NCI-H748 treated with DMSO at 0.1 percent for 48 hours (cell line): ENCODE data around the gene FGFRL1.

Experiments used
- DNase-seq: peaks from one replicate; lab custom pipeline; 2025; lab: John Stamatoyannopoulos, UW

FGFRL1 gene

DNA sequence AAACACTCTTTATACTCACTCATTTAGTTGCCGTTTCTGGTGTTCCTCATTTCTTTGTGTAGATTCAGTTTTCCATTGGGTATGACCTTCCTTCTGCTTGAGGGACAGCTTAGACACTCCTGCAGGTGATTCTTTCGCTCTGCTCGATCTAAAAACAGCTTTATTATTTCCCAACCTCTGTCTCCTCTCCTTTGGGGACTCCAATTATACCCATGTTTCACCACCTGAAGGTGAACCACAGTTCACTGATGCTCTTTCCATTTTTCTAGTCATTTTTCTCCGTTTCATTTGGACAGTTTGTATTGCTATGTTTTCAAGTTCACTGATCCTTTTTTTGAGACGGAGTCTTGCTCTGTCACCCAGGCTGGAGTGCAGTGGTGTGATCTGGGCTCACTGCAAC lies 4.6 kb upstream of the FGFRL1 start:
- DNase-seq: no peak

DNA sequence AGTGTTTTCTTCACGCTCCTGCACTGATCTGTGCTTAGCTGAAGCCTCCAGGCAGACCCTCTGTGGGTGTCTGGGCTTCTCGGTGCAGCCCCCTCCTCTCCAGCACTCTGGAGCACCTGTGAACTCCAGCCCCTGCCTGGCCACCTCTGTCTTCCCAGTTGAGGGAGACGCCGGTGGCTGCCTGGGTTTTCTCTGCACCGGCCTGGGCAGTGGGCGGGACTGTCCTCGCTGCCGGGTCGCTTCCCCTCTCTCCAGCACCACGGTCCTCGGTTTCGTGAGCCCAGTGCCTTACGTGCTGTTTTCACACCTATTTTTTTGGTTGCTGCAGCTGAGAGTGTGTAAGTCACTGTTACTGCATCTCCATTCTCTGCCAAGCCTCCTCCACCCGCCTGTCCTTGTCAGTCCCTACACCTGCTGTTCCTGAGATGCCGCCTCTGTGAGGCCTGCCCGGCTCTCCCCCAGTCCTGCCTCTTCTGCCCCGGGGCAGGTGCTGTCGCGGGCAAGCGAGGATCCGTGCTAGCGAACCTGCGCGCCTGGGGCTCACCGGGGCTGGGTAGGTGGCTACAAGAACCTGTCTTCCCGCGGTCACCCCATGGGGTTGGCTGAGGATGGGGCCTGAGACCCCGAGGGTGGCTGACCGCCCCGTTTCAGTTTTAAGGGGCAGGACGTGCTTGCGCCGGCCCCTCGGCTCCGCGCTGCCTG lies 2.4 kb upstream of the FGFRL1 start:
- DNase-seq: no peak

DNA sequence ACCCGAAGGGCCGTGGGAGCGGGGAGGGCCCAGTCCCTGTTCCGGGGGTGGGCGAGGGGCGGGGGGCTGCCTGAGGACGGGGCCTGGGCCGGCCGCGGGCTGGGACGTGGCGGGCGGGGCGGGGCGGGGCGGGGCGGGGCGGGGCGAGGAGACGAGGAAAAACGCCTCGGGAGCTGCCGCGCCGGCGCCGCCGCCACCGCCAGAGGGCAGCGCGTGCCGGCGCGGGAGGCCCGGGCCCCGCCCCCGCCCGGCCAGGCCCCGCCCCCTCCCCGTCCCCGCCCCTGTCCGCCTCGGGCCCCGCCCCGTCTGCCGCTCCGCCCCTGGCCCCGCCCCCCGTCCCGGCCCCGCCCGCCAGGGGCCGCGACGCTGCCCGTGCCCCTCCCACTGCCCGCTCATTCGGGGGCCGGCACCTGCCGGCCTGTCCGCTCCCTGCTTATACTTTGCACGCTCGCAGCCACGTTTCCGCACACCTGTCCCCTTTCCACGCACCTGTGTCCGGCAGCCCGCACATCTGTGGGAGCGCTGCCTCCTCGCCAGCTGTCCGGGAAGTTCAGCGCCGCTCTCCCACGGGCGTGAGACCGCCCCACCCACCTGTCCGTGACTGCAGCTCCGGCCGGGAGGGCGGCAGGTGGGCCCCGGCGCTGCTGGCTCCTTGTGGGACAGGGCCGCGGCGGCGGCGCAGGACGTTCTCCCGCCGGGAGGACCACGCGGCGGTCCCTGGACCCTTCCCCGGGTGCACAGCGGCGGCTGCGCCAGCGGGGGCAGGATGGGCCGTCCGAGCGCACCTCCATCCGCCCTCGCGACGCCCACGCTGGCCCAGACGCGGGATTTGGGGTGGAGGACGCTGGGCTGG lies 1.7 kb upstream of the FGFRL1 start:
- no peak for DNase-seq

DNA sequence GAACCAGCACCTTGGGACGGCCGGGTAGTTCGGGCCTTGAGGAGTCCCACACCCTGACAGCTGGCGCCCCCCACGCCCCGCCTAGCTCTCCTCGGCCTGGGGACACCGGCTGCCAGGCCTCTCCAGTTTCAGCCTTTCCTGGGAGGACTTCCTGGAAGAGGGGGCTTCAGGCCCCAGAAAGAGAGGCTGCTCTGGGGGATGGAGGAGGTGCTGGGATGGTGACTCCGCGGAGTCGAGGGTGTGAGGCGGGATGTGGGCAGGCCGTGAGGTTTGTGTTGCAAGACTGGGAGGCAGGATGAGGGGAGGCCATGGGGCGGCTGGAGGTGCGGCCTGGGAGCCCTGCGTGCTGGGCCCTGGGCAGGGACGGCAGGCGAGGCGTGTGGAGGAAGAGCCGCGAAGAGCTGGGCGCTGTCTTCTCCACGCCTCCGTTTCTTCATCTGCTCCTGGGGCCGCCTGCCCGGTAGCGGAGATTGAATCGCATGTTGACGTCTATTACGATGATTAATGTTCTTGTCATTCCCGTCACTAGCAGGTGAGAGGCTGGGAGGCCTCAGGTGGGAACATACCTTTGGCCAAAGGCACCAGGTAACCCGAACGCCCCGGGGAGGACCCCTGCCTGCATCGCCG lies 918 bp upstream of the FGFRL1 start:
- no peak for DNase-seq

DNA sequence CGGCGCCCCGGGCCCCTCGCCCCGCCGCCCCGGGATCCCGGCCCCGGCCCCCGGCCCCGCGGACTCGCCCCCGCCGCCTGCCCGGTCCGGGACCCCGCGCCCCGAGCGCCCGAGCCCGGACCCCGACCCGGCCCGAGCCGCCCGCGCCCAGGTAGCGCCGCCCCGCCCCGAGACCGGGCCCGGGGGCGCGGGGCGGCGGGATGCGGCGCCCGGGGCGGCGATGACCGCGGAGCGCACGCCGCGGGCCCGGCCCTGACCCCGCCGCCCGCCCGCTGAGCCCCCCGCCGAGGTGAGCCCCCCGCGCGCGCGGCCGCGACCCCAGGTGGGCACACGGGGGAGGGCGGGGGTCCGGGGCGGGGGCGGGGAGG lies 224 bp downstream of the FGFRL1 start:
- no peak for DNase-seq

DNA sequence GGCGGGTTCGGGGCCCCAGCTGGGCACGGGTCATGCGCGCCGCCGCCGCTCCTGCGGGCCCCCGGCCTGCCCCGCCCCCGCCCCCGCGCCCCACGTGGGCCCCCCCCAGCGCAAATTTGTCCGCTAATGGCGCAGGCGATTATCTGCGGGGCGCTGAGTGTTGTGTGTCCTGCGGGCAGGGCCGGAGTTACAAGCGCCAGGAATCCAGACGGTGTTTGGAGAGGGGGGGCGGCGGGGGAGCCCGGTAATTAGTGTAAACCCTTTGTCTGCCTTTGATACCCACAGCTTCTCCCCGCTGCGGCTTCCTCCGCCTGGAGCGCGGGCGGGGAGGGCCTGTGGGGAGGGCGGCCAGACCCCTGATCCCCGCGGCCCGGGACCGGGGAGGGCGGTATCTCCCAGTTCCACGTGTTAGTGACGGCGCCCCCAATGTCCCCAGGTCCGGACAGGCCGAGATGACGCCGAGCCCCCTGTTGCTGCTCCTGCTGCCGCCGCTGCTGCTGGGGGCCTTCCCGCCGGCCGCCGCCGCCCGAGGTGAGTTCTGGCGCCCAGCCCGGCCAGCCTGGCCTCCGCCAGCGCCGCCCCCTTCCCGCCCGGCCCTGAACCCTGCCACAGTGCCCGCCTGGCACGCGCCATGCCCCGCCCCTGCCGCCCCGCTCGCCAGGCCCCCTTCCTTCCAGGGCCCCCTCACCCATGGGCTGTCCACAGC lies 761 bp downstream of the FGFRL1 start:
- DNase-seq: no peak

DNA sequence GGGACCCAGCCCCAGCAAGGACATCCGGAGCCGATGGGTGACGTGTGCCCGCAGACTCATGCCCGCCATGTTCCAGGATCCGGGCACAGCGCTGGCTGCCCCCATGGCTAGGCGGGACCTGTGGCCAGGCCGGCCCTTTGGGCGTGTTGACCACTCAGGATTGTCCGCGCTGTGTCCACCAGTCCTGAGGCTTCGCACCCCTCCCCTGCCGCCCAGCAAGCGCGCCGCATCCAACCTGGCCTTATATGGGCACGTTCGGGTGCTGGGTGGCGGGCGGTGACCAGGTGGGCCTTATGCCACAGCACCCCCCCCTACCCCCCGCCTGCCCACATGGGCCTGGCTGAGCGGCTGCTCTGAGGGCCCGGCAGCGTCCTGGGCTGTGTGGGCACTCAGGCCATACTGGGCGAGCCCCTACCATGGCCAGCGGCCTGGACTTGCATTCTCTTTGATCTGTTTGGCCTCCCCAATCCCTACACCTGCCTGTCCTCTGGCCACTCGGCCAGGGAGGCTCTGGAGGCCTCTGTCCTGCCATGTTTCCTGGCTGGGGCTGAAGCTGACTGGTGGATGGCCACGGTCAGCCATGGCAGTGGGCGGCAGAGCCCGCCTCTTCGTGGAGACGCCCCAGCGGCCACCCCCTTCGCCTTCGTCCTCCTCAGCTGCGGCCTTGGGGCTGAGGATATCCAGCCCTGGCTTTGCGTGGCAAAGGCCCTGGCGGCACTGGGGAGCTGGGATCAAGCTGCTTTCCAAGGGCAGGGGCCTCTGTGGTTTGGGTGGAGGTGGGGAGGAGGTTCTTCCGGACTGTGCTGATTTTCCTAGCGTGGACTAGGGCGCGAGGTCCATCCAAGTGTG lies 2.0 kb downstream of the FGFRL1 start:
- no peak for DNase-seq

DNA sequence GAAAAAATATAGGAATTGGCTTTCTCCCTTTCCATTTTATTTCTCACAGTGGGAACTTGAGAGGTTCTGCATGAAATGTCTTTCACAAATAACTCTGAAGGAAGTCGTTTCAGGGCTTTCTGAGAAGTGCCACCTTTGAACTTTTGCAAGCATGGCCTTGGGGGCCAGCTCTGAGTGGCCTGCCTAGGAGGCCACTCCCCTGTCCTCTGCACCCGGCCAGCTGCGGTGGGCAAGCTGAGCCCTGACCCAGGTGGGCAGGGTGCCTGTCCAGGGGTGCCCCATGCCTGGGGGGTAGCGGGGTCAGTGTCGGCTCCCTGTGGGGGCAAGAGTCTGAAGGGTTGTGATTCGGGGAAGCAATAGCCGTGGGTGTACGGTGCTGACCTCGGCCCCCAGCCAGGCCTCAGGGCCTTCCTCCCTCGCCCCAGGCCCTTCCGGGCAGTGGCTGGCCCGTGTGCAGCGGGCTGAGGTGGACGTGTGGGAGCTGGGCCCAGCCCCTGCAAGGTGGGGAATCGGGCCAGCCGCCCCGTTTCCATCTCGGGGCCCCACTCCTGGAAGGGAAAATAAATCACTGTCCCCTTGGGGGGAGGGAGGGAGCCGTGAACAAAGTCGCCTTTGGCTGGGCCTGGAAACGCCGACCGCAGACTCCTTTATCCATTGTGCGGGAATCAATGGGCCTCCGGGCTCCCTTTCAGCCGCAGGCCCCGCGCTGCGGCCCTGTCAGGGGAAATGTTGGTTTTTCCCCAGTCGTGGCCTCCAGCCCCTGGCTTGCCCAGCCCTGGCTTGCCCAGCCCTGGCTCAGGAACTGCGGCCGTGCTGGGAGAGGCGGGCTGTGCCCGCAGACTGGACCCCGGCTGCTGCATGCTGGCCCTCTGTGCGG lies 3.1 kb downstream of the FGFRL1 start:
- no peak for DNase-seq

DNA sequence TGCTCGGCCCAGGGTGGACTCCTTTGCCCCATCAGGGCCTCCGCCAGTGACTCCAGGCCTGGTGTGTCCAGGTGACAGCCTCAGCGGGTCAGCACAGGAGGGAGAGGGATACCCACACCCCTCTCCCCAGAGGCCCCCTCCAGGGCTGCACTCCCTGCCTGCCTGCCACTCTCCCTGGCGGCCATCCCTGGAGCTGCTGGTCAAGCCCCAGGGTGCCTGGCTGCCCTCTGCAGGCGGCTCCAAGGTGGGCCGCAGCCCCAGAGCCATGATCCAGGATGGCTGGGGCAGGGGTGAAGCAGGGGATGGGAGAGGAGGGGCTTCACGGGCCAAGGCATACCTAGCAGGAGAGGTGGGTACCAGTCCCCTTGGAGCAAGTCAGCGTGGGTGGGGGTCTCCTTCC lies 3.8 kb downstream of the FGFRL1 start:
- no peak for DNase-seq

DNA sequence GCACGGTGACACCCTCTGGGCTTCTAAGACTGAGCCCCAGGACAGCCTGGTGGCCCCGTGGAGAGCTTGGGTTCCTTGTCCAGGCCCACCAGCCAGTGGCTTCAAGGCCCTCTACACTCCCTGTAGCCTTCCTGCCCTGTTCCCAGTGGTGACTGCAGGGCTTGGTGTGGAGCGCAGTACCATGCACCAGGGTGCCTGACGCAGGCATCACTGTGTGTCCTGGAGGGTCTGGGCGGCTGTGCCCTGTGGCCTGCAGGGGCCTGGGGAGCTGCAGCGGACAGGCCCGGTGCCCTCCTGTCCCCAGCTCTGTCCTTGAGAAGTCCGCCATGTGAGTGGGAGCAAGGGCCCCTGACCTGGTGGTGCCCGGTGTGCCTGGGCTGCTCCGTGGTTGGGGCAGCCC lies 4.3 kb downstream of the FGFRL1 start:
- DNase-seq: no peak

DNA sequence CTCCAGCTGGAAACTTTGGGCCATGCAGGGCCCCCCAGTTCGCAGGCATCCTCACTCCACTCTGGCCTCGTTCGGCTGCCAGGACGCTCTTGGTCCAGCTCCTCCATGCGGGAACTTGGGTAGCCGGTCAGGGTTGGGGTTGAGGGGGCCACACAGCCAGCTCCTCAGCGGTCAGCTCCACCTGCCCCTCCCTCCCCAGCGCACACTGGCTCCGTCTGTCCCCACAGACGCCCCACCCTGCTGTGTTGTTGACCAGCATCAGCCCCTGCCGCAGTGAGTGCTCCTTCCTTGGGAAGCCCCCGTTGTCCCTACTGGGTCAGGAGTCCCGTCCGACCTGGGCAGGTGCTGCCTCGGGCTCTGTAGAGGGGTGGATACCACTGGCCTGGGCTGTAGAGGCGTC lies 5.8 kb downstream of the FGFRL1 start:
- DNase-seq: no peak

DNA sequence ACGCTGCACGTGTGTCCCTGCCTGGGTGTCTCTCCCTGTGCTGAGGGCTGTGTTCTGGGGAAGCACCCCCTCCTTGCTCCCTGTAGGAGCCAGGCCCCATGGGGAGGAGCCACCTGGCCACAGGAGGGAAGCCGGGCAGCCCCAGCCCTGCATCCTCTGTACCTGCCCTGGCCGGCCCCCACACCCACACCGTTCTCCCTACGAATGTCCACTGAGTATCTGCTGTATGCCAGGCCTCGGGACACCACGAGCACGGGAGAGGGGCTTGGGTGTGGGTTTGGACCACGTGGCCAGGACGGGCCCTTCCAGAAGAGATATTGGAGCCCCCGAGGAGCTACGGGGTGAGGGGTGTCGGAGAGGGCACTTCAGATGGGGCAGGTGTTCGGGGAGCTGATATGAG lies 6.3 kb downstream of the FGFRL1 start:
- DNase-seq: no peak

DNA sequence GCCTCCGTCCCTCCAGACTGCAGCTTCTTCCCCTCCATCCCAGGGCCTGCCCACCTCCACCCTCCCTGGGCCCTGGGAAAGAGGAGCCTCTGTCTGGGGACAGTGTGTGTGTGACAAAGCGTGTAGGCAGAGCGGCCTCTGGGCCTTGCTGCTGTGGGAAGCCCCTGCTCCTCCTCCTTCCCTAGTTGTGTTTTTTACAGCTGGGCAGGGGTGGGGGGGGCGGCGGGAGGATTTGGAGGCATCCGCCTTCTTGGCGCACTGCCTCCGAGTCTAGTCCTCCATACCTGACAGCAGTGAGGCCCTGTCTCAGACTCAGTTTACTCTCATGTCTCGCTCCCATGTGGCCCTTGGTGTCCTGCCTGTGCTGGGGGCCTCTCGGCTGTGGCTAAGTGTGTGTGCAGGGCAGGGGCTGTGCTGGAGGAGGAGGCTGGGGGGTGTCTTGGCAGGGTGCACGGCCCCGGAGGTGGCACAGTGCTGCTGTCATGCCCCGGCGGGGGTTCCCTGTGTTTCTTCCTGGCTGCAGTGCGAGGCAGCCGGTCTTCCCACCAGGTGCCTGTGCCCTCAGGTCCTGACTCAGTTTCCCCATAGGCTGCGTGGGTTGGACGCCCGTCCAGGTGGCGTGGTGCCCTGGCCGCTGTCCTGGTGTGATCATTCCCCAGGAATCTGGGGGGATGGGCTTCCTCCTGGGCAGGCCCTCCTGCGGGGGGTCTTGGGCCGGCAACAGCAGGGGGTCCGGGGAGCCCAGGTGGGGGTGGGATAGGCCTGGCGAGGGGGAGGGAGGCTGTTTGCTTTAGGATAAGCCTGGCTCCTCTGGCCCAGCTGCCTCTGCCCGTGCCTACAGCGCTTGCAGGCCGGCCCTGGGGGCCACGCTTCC lies 7.0 kb downstream of the FGFRL1 start:
- no peak for DNase-seq

DNA sequence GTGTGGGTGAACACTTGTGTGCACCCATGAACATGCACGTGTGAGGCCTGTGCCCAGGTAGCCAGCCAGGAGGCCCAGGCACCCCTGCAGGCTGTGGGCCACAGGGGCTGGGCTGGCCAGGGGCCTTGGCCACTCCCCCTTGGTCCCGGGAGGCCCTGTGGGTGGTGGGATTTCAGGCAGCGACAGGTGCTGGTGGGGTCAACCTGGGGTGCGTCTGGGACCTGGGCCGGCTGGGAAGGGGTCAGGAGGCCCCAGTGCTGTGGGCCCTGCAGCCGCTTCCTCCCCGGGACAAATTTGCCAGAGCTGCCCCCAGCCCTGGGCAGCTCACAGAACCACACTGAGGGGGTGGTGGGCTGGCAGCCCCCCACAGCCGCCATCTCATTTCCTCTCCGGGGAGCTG lies 7.9 kb downstream of the FGFRL1 start:
- no peak for DNase-seq

DNA sequence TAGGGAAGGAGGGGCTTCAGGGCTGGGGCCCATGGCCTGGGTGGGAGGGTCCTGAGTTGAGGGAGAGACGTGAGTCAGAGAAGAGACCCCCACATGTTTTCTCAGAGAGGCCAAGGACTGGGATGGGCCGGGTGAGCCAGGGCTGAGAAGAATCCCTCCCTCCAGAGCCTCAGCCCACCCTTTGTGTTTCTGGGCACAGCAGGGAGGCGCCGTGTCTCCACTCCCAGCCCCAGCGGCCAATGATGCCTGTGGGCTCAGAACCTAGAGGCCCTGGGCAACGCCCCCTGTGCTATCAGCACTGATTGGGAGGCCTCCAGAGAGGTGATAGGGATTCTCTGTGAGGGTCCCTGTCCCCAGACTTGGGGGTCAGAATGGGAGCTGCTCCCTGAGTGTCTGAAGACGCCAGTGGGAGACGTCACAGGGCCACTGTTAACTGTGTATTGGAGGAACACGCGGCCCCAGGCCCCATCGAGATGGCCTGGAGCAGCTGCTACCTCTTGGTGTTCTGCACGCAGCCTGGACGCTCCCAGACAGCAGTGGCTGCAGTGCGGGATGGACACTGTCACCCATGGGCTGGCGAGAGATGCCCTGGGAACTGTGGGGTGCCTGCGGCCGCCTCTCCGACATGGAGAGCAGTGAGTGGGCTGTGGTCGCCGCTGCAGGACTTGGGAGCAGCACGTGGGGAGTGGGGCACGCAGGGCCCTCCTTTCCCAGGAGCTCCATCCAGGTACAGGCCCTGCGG lies 8.5 kb downstream of the FGFRL1 start:
- DNase-seq: no peak

DNA sequence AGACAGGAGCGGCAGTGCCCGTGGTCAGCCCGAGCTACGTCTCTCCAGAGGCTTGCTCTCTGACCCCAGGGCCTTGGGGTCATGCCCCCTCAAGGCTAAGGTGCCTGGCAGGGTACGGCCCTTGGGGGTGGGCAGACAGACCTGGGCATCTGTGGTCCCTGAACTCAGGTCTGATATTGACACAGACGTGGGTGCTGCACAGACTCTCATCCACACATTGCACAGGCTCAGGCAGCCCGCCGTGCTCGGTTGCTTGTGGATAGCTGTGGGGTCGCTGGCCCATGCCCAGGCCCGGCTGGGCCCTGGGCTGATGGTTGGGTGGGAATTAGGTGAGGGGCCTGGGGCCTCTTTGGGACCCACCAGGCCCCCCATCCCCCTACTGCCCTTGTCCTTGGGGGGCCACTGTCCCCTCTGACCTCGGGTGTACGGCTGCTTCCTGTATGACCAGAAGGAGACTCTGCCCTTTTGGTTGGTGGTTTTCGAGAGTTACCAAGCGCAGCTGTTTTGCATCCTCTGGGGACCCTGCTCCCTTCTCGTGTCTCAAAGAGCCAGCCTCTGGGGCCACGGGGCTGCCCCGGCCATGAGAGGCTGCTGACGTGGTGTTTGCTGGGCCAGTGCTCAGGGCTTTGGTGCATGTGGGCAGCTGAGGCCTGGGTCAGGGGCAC lies 10.1 kb downstream of the FGFRL1 start:
- no peak for DNase-seq

DNA sequence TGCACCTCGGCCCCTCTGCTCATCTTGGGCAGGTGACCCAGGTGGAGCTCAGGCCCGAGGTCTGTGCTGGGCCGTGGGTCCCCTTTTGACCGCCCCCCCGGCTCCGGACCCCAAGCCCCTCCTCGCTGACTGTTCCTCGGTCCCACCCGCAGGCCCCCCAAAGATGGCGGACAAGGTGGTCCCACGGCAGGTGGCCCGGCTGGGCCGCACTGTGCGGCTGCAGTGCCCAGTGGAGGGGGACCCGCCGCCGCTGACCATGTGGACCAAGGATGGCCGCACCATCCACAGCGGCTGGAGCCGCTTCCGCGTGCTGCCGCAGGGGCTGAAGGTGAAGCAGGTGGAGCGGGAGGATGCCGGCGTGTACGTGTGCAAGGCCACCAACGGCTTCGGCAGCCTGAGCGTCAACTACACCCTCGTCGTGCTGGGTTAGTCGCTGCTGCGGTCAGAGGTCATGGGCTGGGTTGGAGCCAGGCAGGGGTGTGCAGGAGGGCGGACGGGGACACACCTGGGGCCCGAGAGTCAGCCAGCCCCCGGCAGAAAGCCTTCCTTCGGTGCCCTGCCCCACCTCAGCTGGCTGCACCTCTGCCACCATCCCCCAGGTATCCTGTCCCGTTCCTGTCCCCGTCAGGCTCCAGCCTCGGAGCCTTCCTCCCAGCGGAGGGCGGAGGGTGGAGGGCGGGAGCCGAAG lies 10.8 kb downstream of the FGFRL1 start:
- no peak for DNase-seq

DNA sequence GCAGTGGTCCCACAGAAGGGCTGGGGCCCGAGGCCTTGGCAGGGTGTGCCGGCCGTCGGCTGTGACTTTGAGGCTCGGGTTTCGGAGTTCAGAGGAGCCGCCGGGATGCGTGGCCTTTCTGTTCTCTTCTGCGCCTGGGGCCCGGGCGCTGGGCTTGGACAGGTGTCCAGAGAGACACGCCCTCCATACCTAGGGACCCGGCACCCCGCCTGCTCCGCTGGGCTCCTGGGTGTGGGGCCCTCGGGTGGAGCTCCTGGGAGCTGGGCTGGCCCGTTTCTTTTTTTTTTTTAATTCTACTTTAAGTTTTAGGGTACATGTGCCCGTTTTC lies 11.3 kb downstream of the FGFRL1 start:
- no peak for DNase-seq
